Mesothelial cell of epicardium (in vitro differentiated cells): ENCODE results near the gene COL4A4. TPM values are rescaled to one million over a fixed set of nuclear protein-coding genes. Genes with fewer than 3 reads are reported as not detected.
A peak's percentile ranks its signal among the peaks of the same experiment; 100 is the strongest.

Experiments used
- DNase-seq, 2 experiments: peaks; one replicate each; pipeline ENCODE4 v3.0.0; 2021; ENCODE audit warnings: low spot score in 2 of 2; ENCODE audit not compliant: unreplicated experiment in 2 of 2
- H3K27ac Mint-ChIP-seq: 2 replicates; pipeline ENCODE4 v1.8.0; 2021; ENCODE audit warnings: mixed read lengths
- H3K27me3 Mint-ChIP-seq: 2 replicates; pipeline ENCODE4 v1.8.0; 2021; ENCODE audit warnings: low read depth, mixed read lengths
- H3K36me3 Mint-ChIP-seq: 2 replicates; pipeline ENCODE4 v1.8.0; 2021; ENCODE audit warnings: mixed read lengths
- H3K4me1 Mint-ChIP-seq: 2 replicates; pipeline ENCODE4 v1.8.0; 2021; ENCODE audit warnings: mixed read lengths
- H3K4me3 Mint-ChIP-seq: 2 replicates; pipeline ENCODE4 v1.8.0; 2021; ENCODE audit warnings: mild to moderate bottlenecking, moderate library complexity, mixed read lengths
- H3K9me3 Mint-ChIP-seq: 2 replicates; pipeline ENCODE4 v1.8.0; 2021; ENCODE audit warnings: mixed read lengths
- total RNA-seq: library from RNA; stranded (reverse); gene quantifications from 3 replicates; pipeline ENCODE4 v1.2.1, GENCODE V29; 2021
- TF ChIP-seq, protein P1 (sequence below): fragments of 200-600 bp; sonication (generic); IDR thresholded peaks from one replicate; pipeline ENCODE4 v1.5.0; 2021; ENCODE audit warnings: antibody characterized with exemption; ENCODE audit not compliant: unreplicated experiment

Gene COL4A4
- total RNA-seq, 1 donor from 2014 or later, result 0.11 TPM

DNA sequence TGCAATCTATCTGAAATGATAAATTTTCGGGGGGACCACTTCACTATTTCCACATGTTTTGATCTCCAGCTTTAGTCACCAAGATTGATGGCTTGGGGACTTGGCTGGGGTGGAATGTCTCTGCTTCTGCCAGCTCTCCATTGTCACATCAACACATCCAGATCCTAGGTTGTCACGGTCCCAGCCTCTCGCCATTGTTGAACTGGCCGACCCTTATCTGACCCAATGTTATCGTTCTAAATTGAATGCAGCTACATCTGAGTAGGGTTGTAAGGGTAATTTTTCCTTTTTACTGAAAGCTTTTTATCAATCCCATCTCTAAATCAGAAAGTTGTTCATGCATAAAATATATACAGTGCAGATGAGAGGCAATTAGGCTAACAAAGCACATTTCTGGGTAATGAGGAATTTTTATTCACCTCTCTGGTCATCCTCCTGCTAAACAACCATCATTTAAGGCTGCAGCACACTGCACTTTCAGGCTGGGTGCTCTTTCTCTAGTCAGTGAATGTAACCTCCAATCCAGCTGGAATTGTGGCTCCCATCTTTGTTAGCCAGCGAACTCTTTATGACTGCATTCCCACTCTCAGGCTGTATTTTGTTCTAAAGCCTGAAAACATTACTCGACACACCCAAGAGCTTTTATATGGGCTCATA is 128.2 kb downstream of the COL4A4 start:
- TF ChIP-seq, protein P1, sequence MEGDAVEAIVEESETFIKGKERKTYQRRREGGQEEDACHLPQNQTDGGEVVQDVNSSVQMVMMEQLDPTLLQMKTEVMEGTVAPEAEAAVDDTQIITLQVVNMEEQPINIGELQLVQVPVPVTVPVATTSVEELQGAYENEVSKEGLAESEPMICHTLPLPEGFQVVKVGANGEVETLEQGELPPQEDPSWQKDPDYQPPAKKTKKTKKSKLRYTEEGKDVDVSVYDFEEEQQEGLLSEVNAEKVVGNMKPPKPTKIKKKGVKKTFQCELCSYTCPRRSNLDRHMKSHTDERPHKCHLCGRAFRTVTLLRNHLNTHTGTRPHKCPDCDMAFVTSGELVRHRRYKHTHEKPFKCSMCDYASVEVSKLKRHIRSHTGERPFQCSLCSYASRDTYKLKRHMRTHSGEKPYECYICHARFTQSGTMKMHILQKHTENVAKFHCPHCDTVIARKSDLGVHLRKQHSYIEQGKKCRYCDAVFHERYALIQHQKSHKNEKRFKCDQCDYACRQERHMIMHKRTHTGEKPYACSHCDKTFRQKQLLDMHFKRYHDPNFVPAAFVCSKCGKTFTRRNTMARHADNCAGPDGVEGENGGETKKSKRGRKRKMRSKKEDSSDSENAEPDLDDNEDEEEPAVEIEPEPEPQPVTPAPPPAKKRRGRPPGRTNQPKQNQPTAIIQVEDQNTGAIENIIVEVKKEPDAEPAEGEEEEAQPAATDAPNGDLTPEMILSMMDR, result no peak
- no peak overlapping the region for H3K4me3 Mint-ChIP-seq
- no peaks in the 10 kb centered on the region for H3K9me3 Mint-ChIP-seq
- H3K4me1 Mint-ChIP-seq, result peaks cover 23% of the 10 kb centered on the region
- no peak overlapping the region for H3K27ac Mint-ChIP-seq
- H3K36me3 Mint-ChIP-seq, result no peaks in the 10 kb centered on the region
- no peaks in the 10 kb centered on the region for H3K27me3 Mint-ChIP-seq
- DNase-seq, result no peak

DNA sequence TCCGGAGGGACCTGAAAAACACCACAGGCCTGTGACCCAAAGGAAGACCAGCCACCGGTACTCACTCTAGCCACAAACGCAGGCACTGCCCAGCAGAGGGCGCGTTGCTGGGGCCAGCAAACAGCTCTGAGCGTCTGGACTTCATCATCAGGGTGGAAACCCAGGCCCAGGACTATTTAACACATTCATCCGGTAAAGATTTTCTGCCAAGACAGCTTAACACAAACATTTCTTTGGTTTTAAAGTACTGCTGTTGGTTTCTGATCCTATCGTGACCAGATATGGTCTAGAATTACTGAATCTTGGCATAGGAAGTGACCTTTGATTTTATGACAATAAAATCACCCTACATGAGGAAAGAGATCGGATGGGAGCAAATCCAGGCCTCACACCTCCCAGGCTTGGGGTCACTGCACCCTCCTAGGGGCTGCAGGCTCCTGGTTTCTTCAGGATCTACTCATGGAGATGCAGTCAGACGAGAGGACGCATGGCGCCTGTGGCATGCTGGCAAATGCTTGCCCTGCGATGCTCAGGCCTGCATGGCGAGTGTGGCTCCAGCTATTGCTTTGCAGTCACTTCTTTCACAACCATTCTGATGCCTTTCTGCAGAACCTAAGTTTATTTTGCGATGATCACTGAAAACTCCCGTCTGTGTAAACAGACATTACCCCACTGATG is 130.4 kb downstream of the COL4A4 start:
- TF ChIP-seq, protein P1, result peak; percentile 37
- no peaks in the 10 kb centered on the region for H3K27me3 Mint-ChIP-seq
- peaks cover 21% of the 10 kb centered on the region for H3K4me1 Mint-ChIP-seq
- no peaks in the 10 kb centered on the region for H3K9me3 Mint-ChIP-seq
- peak; percentile 34 to 55 for DNase-seq
- H3K27ac Mint-ChIP-seq, result peak overlapping the region; percentile 44
- no peaks in the 10 kb centered on the region for H3K36me3 Mint-ChIP-seq
- no peak overlapping the region for H3K4me3 Mint-ChIP-seq

DNA sequence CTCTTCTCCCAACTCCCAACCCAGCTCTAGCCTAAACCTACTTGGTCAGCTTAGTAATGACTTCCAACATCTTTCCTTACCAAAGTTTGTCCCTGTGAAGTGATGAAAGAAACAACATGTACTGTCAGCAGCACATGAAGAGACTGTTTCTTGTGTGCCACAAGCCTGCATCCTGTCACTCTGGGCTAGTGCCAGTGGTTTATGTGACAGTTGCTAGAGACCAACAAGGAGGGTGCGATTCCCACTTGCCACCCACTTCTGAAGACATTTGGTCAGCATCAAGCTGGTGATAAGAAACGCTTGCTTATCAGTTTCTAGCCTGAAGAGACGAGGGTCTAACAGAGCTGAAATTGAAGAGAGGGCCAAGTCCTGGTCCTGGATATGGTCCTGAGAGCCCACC is 132.6 kb downstream of the COL4A4 start:
- no peak for DNase-seq
- TF ChIP-seq, protein P1, result no peak

GRCh38 chr2:227030789-227031188 is 133.2 kb downstream of the COL4A4 start:
- H3K36me3 Mint-ChIP-seq, result no peaks in the 10 kb centered on the region
- H3K9me3 Mint-ChIP-seq, result no peaks in the 10 kb centered on the region
- peaks cover 14% of the 10 kb centered on the region for H3K4me1 Mint-ChIP-seq
- H3K4me3 Mint-ChIP-seq, result no peak overlapping the region
- no peak overlapping the region for H3K27ac Mint-ChIP-seq
- no peak for DNase-seq
- TF ChIP-seq, protein P1, result no peak
- no peaks in the 10 kb centered on the region for H3K27me3 Mint-ChIP-seq

More for the DNA sequence above, 132.6 kb downstream of the COL4A4 start:
- Mint-ChIP-seq H3K36me3 (no peaks in the 10 kb centered on the region), H3K4me1 (peaks cover 19% of the 10 kb centered on the region), H3K27me3 (no peaks in the 10 kb centered on the region), H3K9me3 (no peaks in the 10 kb centered on the region), H3K4me3 (no peak overlapping the region), H3K27ac (no peak overlapping the region)

- Mint-ChIP-seq H3K27ac (no peak overlapping the region), H3K9me3 (no peaks in the 10 kb centered on the region), H3K36me3 (no peaks in the 10 kb centered on the region), H3K4me1 (peaks cover 9% of the 10 kb centered on the region), H3K27me3 (no peaks in the 10 kb centered on the region), H3K4me3 (no peak overlapping the region)
- TF ChIP-seq, protein P1, result no peak
- DNase-seq, result no peak
Observed at GRCh38 chr2:227029426-227030105, 134.4 kb downstream of the COL4A4 start.
